HG03558 (cell line): ENCODE data around the gene C16orf86.

Source experiments
- ATAC-seq: cut with Tn5 transposase; IDR thresholded peaks from one replicate; pipeline ENCODE4 v1.9.1; 2021; ENCODE audit warnings: moderate number of reproducible peaks; ENCODE audit not compliant: unreplicated experiment; ENCODE audit errors: extremely low read depth

The C16orf86 gene

DNA sequence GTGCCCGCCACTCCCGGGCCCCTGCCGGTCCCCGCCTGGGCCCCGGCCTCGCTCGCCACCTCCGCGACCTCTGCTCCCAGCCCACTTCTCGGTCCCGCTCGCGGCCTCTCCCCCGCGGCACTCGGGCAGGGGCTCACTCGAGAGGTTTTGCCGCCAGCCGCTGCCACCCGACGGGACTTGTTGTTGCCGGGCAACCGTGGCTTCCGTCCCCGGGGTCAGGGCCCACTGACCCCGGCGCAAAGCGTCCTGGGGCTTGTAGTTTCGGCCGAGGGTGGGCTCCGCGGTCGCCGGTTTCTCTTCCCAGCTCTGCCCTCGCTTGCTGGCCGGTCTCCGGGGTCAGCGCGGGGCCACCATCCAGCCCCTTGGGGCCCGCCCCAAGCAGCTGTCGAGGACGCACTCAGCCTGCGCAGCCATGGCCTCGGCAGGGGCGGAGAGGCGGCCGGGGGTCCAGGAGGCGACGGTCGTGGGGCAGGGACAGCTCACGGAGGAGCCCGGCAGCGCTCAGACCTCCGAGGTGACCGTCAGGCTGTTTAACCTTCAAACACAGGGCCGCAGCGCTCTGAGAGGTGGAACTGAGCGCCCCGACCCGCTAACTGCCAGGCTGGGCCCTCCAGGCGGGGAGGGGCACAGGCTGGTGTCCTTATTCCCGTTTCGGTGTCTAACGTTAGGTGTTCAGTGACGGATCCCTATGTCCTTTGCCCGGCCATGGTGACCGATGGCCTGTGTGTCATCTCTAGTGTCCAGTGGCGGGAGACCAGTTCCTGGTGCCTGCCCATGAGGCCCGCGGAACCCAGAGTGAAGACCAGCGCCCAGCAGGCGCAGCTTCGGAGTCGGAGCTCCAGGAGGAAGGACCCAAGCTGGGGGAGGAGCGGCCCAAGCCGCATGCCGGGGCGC is at the start of gene C16orf86, which contains the start of gene ENKD1:
Gene C16orf86, plus strand, starts transcription at position 256 of the 894 bp plus-strand sequence. Its CDS starts 157 bp downstream, at position 413.
Gene ENKD1, minus strand, starts transcription at position 192 of the 894 bp plus-strand sequence. CDS start 308 bp downstream, outside the sequence.
- ATAC-seq = no peak

DNA sequence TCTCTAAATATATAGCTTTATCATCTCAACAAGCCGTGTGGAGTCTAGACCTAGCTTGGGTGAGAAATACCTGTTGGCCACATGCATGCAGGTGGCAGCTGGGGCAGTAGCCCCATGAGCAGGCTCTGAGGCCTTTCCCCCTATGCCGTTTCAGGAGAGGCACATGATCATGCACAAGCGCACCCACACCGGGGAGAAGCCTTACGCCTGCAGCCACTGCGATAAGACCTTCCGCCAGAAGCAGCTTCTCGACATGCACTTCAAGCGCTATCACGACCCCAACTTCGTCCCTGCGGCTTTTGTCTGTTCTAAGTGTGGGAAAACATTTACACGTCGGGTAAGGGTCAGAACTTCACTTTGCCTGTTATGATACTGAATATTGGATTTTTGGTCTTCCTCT is 38.4 kb upstream of the C16orf86 start:
- ATAC-seq = no peak

DNA sequence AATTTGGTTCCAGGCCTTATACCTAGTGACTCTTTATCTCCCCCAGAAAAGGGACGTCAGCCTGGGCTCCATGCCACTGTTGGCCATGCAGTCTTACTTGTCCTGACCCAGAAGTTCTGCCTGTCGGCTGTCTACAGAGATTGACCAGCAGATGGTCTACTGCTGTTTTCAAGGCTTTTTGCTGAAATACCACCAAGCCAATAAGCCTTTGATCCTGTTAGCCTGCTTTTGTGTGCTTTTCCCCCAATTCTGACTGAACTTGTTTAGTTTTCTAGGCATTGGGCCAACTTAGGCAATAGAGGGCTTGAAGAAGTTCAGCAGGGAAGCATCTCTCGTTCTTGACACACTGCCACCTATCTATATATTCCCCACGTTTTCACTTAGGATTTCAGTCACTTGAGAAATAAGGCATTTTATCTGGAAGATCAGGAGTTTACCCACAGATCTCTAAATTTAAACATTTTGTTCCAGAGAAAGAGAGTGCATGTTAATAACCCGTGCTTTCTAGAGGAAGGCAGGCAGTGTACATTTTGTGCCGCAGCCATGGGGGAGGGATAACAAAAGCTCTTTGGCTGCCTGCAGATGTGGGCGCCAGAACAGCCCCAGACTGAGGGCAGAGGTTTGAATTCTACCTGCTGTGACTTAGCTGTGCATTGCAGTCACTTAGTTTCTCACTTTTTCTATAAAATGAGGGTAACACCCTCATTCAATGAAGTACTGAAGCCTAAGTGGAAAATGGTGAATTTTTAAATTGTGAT is 34.0 kb upstream of the C16orf86 start:
- ATAC-seq = no peak

GRCh38 chr16:67636713-67637112 is 29.9 kb upstream of the C16orf86 start:
- no peak for ATAC-seq

DNA sequence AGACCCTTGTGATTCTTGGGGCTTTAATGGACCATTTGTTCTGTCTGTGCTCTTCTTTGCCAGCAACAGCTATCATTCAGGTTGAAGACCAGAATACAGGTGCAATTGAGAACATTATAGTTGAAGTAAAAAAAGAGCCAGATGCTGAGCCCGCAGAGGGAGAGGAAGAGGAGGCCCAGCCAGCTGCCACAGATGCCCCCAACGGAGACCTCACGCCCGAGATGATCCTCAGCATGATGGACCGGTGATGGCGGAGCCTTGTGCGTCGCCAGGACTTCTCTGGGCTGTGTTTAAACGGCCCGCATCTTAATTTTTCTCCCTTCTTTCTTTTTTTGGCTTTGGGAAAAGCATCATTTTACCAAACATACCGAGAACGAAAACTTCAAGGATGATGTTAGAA is 29.0 kb upstream of the C16orf86 start:
- no peak for ATAC-seq

DNA sequence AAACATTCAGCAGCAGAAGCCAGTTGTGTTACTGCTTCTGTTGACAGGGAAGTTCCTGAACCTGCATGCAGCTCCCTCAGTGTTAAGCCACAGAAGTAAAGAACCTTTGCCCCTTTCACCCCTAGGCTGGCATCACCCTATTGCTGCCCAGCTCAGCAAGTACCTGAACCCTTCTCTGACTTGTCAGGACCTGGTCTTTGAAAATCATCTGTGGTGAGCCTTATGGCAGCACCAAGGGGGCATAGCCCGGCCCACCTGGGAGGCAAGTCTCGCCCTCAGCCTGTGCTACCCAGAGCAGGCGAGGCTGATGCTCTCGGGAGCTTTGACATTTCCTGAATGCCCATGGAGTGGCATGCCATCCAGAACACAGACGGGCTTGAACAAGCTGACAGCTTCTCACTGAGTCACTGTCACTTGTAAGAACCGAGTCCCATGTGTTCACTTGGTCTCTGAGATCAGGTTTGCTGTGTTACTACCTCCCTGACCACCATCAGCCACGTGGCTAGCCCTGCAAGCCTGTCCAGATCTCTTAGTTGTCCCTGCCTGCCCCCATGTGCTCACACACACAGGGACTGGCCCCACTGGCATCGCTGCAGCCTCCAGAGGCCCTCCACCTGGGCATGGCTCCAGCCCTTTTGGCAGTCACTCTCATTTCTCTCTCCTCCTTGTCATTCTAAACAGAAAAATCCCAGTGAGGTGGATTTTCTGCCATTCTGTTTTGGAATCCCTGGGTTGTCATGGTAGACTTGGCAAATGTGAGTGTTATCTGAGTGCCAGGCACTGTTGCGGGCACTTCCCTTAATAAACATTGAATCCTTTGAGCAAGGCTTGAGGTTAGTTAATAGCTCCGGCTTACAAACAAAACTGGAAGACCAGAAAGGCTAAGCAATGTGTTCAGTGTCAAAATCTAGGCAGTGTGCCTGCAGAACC is 24.6 kb upstream of the C16orf86 start:
- ATAC-seq = no peak

GRCh38 chr16:67644038-67644437 is 22.6 kb upstream of the C16orf86 start:
- no peak for ATAC-seq

- no peak for ATAC-seq
These were observed 21.1 kb upstream of the C16orf86 start for GRCh38 chr16:67645397-67646121.

- ATAC-seq = no peak
These were observed 19.4 kb upstream of the C16orf86 start for GRCh38 chr16:67647111-67647651.

DNA sequence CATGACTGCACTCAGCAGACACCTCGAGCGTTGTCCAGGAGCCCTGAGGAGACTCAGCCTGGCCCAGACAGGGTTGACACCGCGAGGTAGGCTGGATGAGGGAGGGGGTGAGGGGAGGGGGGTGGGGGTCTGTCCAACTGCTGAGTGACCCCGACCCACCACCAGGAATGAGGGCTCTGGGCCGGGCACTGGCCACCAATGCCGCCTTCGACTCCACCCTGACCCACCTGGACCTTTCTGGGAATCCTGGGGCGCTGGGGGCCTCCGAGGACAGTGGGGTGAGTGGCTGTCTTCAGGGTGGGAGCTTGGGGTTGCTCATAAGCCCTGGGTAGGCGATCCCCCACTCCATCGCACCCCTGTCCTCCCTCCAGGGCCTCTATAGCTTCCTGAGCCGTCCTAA is 18.9 kb upstream of the C16orf86 start:
- ATAC-seq = no peak

- ATAC-seq = no peak
These were observed 18.4 kb upstream of the C16orf86 start for GRCh38 chr16:67648088-67648763.

GRCh38 chr16:67648764-67649407 is 17.7 kb upstream of the C16orf86 start:
- ATAC-seq = no peak

DNA sequence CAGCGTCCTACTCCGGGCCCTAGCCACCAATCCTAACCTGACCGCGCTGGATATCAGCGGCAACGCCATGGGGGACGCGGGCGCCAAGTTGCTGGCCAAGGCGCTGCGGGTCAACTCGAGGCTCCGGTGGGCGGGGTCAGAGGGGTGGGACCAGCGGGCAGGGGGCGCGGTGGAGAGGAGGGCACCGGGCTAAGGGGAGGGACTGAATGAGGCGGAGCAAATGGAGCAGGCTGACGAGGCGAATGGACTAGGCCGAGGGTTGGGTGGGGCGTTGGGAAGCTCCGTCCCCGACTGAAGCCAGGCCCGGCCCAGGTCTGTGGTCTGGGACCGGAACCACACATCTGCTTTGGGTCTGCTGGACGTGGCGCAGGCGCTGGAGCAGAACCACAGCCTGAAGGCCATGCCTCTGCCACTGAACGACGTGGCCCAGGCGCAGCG is 17.1 kb upstream of the C16orf86 start:
- ATAC-seq = no peak

- ATAC-seq = no peak
These were observed 16.6 kb upstream of the C16orf86 start for GRCh38 chr16:67650023-67650422.

DNA sequence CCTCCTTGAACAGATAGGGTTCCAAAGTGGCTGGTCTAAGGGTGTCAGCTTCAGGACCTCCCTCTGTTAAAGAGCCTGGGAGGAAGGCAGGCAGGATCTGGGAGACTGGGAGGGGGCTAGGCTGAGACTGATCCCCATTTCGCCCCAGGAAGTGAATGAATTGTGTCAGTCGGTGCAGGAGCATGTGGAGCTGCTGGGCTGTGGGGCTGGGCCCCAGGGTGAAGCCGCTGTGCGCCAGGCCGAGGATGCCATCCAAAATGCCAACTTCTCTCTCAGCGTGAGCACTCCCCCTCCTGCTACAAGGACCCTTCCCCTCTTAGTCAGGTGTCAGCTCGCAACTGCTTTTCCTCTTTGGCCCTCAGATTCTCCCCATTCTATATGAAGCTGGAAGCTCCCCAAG is 15.6 kb upstream of the C16orf86 start:
- no peak for ATAC-seq

DNA sequence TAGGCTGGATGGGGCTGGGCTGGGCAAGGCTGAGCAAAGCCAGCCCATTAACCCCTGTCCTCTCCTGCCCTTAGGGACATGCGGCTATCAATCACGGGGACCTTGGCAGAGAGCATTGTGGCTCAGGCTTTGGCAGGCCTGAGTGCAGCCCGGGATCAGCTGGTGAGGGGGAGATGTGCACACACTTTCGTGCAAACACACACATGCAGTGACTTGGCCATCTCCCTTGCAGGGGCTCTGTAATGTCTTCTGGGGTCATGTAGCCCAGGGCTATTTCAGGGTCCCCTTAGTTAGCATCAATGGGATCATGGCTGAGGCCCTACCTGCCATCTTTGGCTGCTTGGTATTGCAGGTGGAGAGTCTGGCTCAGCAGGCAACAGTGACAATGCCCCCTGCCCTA is 14.8 kb upstream of the C16orf86 start:
- no peak for ATAC-seq

DNA sequence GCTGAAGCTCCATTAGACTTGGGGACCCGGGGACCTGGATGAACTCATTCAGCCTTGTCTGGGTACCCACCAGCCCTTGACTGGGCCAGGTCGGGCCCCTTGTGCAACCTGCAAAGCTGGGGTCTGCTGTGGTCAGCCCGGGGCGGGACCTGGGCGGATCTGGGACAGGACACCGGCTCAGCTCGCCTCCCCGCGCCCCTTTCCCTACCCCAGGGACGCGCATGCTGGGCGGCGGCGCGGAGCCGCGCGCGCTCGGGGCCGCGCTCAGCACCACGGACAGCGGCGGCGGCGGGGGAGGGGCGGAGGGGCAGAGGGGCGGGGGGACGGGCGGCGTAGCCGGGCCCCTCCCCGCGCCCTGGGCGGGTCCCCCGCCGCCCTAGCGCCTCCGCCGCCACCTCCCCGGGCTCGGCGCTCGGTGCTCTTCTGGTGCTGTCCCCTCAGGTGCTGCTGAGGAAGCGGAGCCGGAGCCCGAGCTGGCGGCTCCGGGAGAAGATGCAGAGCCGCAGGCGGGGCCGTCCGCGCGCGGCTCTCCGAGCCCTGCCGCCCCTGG is 14.0 kb upstream of the C16orf86 start:
- ATAC-seq = no peak
